IMR-90 (cell line): Measurements from ENCODE around the gene KL. TPM values are rescaled to one million over a fixed set of nuclear protein-coding genes. Genes with fewer than 3 reads are reported as not detected.
A peak's percentile ranks its signal among the peaks of the same experiment; 100 is the strongest.

ENCODE experiments used
- ATAC-seq: fragments of 200-7000 bp; cut with Tn5 transposase; 2 replicates; pipeline ENCODE4 v1.9.1; 2020; ENCODE audit warnings: low read depth, mild to moderate bottlenecking, moderate library complexity
- BruUV-seq: library from RNA; stranded (reverse); fragments of 400-500 nt; replicated peaks from 2 replicates; lab custom pipeline; 2021; lab: Mats Ljungman, UMichigan
- CTCF ChIA-PET: fragments of 300-600 bp; formaldehyde crosslinking; extraction: SDS; loops from one replicate; lab custom pipeline; 2021; ENCODE audit warnings: antibody characterized with exemption; lab: Yijun Ruan, JAX
- POLR2A ChIA-PET: fragments of 300-600 bp; sonication (Branson Sonifier 250); formaldehyde crosslinking; loops from one replicate; lab custom pipeline; 2022; ENCODE audit warnings: antibody characterized with exemption; ENCODE audit not compliant: unreplicated experiment; lab: Charles Lee
- DNase-seq: peaks from one replicate; pipeline ENCODE4 v3.0.0; 2013
- H2AFZ ChIP-seq: replicated peaks from 2 replicates; pipeline ENCODE3; 2013; ENCODE audit warnings: low read length, mild to moderate bottlenecking; ENCODE audit not compliant: poor library complexity
- H2AK5ac ChIP-seq: 2 replicates; pipeline ENCODE4 v1.6.1; 2013; ENCODE audit warnings: low read depth, low read length, inconsistent platforms
- H2AK9ac ChIP-seq: replicated peaks from 2 replicates; pipeline ENCODE3; 2013; ENCODE audit warnings: mild to moderate bottlenecking, low read depth, low read length, moderate library complexity; ENCODE audit not compliant: poor library complexity
- H2BK120ac ChIP-seq: 2 replicates; pipeline ENCODE4 v1.6.1; 2013; ENCODE audit warnings: low read depth, low read length, inconsistent platforms
- H2BK15ac ChIP-seq: 3 replicates; pipeline ENCODE4 v1.6.1; 2013; ENCODE audit warnings: low read depth, low read length, inconsistent platforms
- H2BK20ac ChIP-seq: 2 replicates; pipeline ENCODE4 v1.6.1; 2013; ENCODE audit warnings: low read depth, mild to moderate bottlenecking, inconsistent platforms, low read length, moderate library complexity
- H2BK5ac ChIP-seq: 2 replicates; pipeline ENCODE4 v1.6.1; 2013; ENCODE audit warnings: mild to moderate bottlenecking, low read depth, low read length, inconsistent platforms; ENCODE audit not compliant: poor library complexity, severe bottlenecking
- H3K14ac ChIP-seq: replicated peaks from 2 replicates; pipeline ENCODE4 v1.6.1; 2013; ENCODE audit warnings: low read depth, low read length, inconsistent platforms
- H3K18ac ChIP-seq: 2 replicates; pipeline ENCODE4 v1.6.1; 2013; ENCODE audit warnings: low read depth, low read length, control low read depth
- H3K23ac ChIP-seq: 2 replicates; pipeline ENCODE4 v1.6.1; 2013; ENCODE audit warnings: low read depth, low read length, inconsistent platforms
- H3K27ac ChIP-seq: 2 replicates; pipeline ENCODE4 v1.5.1; 2013; ENCODE audit warnings: mild to moderate bottlenecking, control low read depth, low read length; ENCODE audit not compliant: insufficient read depth
- H3K27me3 ChIP-seq: 2 replicates; pipeline ENCODE4 v1.6.1; 2013; ENCODE audit warnings: low read length; ENCODE audit not compliant: control insufficient read depth, insufficient read depth
- H3K36me3 ChIP-seq: 2 replicates; pipeline ENCODE4 v1.6.1; 2013; ENCODE audit warnings: low read length, mixed read lengths; ENCODE audit not compliant: control insufficient read depth, insufficient read depth
- H3K4ac ChIP-seq: 2 replicates; pipeline ENCODE4 v1.6.1; 2013; ENCODE audit warnings: low read depth, low read length, inconsistent platforms
- H3K4me1 ChIP-seq: 2 replicates; pipeline ENCODE4 v1.6.1; 2013; ENCODE audit warnings: low read length, mixed read lengths; ENCODE audit not compliant: control insufficient read depth, insufficient read depth
- H3K4me2 ChIP-seq: 2 replicates; pipeline ENCODE4 v1.6.1; 2013; ENCODE audit warnings: low read depth, mild to moderate bottlenecking, control low read depth, low read length, moderate library complexity
- H3K4me3 ChIP-seq: 2 replicates; pipeline ENCODE4 v1.5.1; 2013; ENCODE audit warnings: low read depth, mild to moderate bottlenecking, control low read depth, low read length, moderate library complexity; ENCODE audit not compliant: insufficient read depth
- H3K56ac ChIP-seq: 2 replicates; pipeline ENCODE4 v1.6.1; 2013; ENCODE audit warnings: low read length, inconsistent platforms; ENCODE audit not compliant: insufficient read depth; ENCODE audit errors: extremely low read depth
- H3K79me1 ChIP-seq, 2 experiments: 2 replicates each; pipeline ENCODE4 v1.6.1; 2013; ENCODE audit warnings: low read length in 2 of 2, inconsistent platforms in 1 of 2, low read depth in 1 of 2
- H3K9ac ChIP-seq: 2 replicates; pipeline ENCODE4 v1.6.1; 2013; ENCODE audit warnings: low read depth, low read length, control low read depth
- H3K9me1 ChIP-seq: 2 replicates; pipeline ENCODE4 v1.6.1; 2013; ENCODE audit warnings: low read length, inconsistent platforms; ENCODE audit not compliant: insufficient read depth
- H3K9me3 ChIP-seq: 2 replicates; pipeline ENCODE4 v1.6.1; 2013; ENCODE audit warnings: low read length; ENCODE audit not compliant: control insufficient read depth, insufficient read depth
- H4K20me1 ChIP-seq: 2 replicates; pipeline ENCODE4 v1.6.1; 2013; ENCODE audit warnings: low read length, inconsistent platforms; ENCODE audit not compliant: insufficient read depth
- H4K5ac ChIP-seq: 2 replicates; pipeline ENCODE4 v1.6.1; 2013; ENCODE audit warnings: mild to moderate bottlenecking, low read depth, low read length, control low read depth
- H4K8ac ChIP-seq, 2 experiments: 2 replicates each; pipeline ENCODE4 v1.6.1; 2013; ENCODE audit warnings: low read depth in 2 of 2, low read length in 2 of 2, control low read depth in 1 of 2, inconsistent platforms in 1 of 2
- H4K91ac ChIP-seq: 2 replicates; pipeline ENCODE4 v1.6.1; 2013; ENCODE audit warnings: low read depth, low read length, inconsistent platforms; ENCODE audit not compliant: insufficient read depth
- RFX5 ChIP-seq: IDR thresholded peaks from 2 replicates; pipeline ENCODE4 v1.8.0; 2012; ENCODE audit warnings: low read depth, mild to moderate bottlenecking, low read length, moderate library complexity
- WGBS, 2 experiments: methylation state at CpG; one replicate each; pipeline versions ENCODE4 v1.1.5 to v1.1.7; 2013; ENCODE audit warnings: missing lambda C conversion rate in 2 of 2; ENCODE audit not compliant: insufficient read length in 1 of 2; ENCODE audit errors: extremely low coverage in 2 of 2; 5-methylcytosine and 5-hydroxymethylcytosine counted together
- dilution Hi-C: fragments of 300-500 bp; cut with HindIII; formaldehyde crosslinking; loops from one replicate; pipeline ENCODE4 v1.14.3; 2018; ENCODE audit warnings: low sequenced_read_pairs; ENCODE audit not compliant: unreplicated experiment
- in situ Hi-C: fragments of 300-500 bp; cut with MboI; formaldehyde crosslinking; loops from 3 replicates; pipeline ENCODE4 v1.14.3; 2019; ENCODE audit warnings: low sequenced_read_pairs, inconsistent platforms, mixed read lengths
- intact Hi-C: fragments of 100-400 bp; cut with micrococcal nuclease; formaldehyde crosslinking; loops from 2 replicates; pipeline ENCODE4 v1.10.0; 2022
- polyA plus RNA-seq, 3 experiments: library from polyadenylated mRNA; depleted of rRNA; stranded (reverse); fragments of >200 nt; gene quantifications; 2 replicates each; pipeline ENCODE4 v1.2.3, GENCODE V29; 2012; ENCODE audit warnings: low replicate concordance in 1 of 3
- total RNA-seq: library from RNA; depleted of rRNA; stranded (reverse); fragments of >200 nt; gene quantifications from 2 replicates; pipeline ENCODE4 v1.2.3, GENCODE V29; 2012

KL gene
- total and polyA plus RNA-seq, 2 of the 4 experiments (the other 2 are of a cell fraction), result not detected

DNA sequence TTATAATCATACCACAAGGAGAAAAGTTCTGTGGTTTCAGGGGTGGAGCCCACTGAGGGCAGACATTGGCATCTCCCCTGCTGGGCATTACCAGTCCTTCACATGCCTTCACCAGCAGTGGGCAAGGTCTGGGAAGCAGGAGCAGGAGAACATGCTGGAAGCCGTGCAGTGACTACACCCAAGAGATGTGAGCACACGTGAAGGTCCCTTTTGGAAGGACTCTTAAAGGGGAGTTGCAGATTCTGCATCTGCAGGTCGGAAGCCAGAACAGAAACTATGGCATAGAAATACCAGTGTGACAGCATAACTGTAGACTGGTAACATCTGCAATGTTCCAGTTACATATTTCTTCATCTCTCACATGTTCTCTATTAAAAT is 26.9 kb upstream of the KL start:
- H2BK120ac ChIP-seq, result no peak overlapping the region
- H3K4me2 ChIP-seq, result no peak overlapping the region
- no peak overlapping the region for H3K4ac ChIP-seq
- no peak overlapping the region for H4K8ac ChIP-seq
- no peak overlapping the region for H2BK20ac ChIP-seq
- BruUV-seq, result no TSS peak
- H4K5ac ChIP-seq, result no peak overlapping the region
- no peaks in the 10 kb centered on the region for H3K36me3 ChIP-seq
- peaks cover 3% of the 10 kb centered on the region; the same call in 1 of the 2 replicates for H3K27me3 ChIP-seq
- ATAC-seq (no peak), DNase-seq (no peak)
- no peak overlapping the region for H2BK5ac ChIP-seq
- no peaks in the 10 kb centered on the region for H4K20me1 ChIP-seq
- peaks cover 10% of the 10 kb centered on the region; the same call in 1 of the 2 replicates for H3K9me1 ChIP-seq
- no peak overlapping the region for H3K18ac ChIP-seq
- H3K79me1 ChIP-seq, result no peaks in the 10 kb centered on the region
- H3K23ac ChIP-seq, result no peak overlapping the region
- H3K4me3 ChIP-seq, result no peak overlapping the region
- no peak overlapping the region for H4K91ac ChIP-seq
- no peak overlapping the region for H2BK15ac ChIP-seq
- no peak overlapping the region for H3K14ac ChIP-seq
- no peak for TF ChIP-seq RFX5
- POLR2A ChIA-PET, result no interaction called here
- H3K4me1 ChIP-seq, result no peaks in the 10 kb centered on the region
- dilution Hi-C loops, result no loop called here
- WGBS, 2 experiments, result 59% methylated on average over 2 of the region's 3 CpGs; no CpG with 5 or more reads in 1 of the 2 experiments
- H2AFZ ChIP-seq, result peak overlapping the region; percentile 9
- H3K27ac ChIP-seq, result no peak overlapping the region
- intact Hi-C loops, result no loop called here
- H2AK5ac ChIP-seq, result no peak overlapping the region
- no peak overlapping the region for H3K56ac ChIP-seq
- CTCF ChIA-PET, result no interaction called here
- in situ Hi-C loops, result no loop called here
- no peak overlapping the region for H3K9ac ChIP-seq
- H2AK9ac ChIP-seq, result no peak overlapping the region
- H3K9me3 ChIP-seq, result no peaks in the 10 kb centered on the region
